Skin of body (tissue), 2 donors: ENCODE data around the gene DOK4. TPM values are rescaled to one million over a fixed set of nuclear protein-coding genes. Genes with fewer than 3 reads are reported as not detected.
A peak's percentile ranks its signal among the peaks of the same experiment; 100 is the strongest.

Experiments used
- DNase-seq: peaks from one replicate; lab custom pipeline; 2025; lab: John Stamatoyannopoulos, UW
- total RNA-seq: library from RNA; depleted of rRNA; stranded (reverse); fragments of >200 nt; gene quantifications from one replicate; pipeline ENCODE4 v1.2.3, GENCODE V29; 2014

DOK4 gene
- total RNA-seq, 1 donor from 2014 or later, result 12.6 TPM

GRCh38 chr16:57519796-57520360 is 33.6 kb upstream of the DOK4 start:
- peak; percentile 33 for DNase-seq

GRCh38 chr16:57518922-57519321 is 32.6 kb upstream of the DOK4 start:
- DNase-seq, result no peak

GRCh38 chr16:57518520-57518919 is 32.2 kb upstream of the DOK4 start:
- DNase-seq, result no peak

GRCh38 chr16:57517397-57518367 is 31.4 kb upstream of the DOK4 start:
- no peak for DNase-seq

- DNase-seq, result no peak
Observed at GRCh38 chr16:57516773-57517172, 30.5 kb upstream of the DOK4 start.

- DNase-seq, result no peak
Observed at GRCh38 chr16:57516176-57516725, 30.0 kb upstream of the DOK4 start.

- no peak for DNase-seq
Observed at GRCh38 chr16:57514791-57515600, 28.7 kb upstream of the DOK4 start.

GRCh38 chr16:57514371-57514770 is 28.1 kb upstream of the DOK4 start:
- DNase-seq, result no peak

- no peak for DNase-seq
Observed at GRCh38 chr16:57513371-57514102, 27.2 kb upstream of the DOK4 start.

GRCh38 chr16:57512296-57513001 is 26.2 kb upstream of the DOK4 start:
- DNase-seq, result no peak

- no peak for DNase-seq
Observed at GRCh38 chr16:57510016-57510871, 24.0 kb upstream of the DOK4 start.

GRCh38 chr16:57509231-57509923 is 23.1 kb upstream of the DOK4 start:
- no peak for DNase-seq

- DNase-seq, result no peak
Observed at GRCh38 chr16:57508035-57508425, 21.7 kb upstream of the DOK4 start.

- DNase-seq, result no peak
Observed at GRCh38 chr16:57507136-57508034, 21.1 kb upstream of the DOK4 start.

- no peak for DNase-seq
Observed at GRCh38 chr16:57505169-57505568, 18.9 kb upstream of the DOK4 start.

- DNase-seq, result no peak
Observed at GRCh38 chr16:57504491-57504890, 18.2 kb upstream of the DOK4 start.

GRCh38 chr16:57504001-57504400 is 17.7 kb upstream of the DOK4 start:
- no peak for DNase-seq

GRCh38 chr16:57503366-57503765 is 17.1 kb upstream of the DOK4 start:
- no peak for DNase-seq
